KMS-11 (cell line): ENCODE data around the gene HAT1.

ENCODE experiments used
- H2AFZ ChIP-seq: fragments of 200-600 bp; sonication (generic); 2 replicates; pipeline ENCODE4 v1.6.1; 2016; ENCODE audit warnings: antibody characterized with exemption, mixed run types, low read depth
- H3K27ac ChIP-seq: fragments of 200-600 bp; sonication (generic); 2 replicates; pipeline ENCODE4 v1.6.1; 2016; ENCODE audit warnings: mild to moderate bottlenecking, mixed run types
- H3K27me3 ChIP-seq: fragments of 200-600 bp; sonication (generic); 2 replicates; pipeline ENCODE4 v1.6.1; 2017; ENCODE audit warnings: mild to moderate bottlenecking, low read depth, mixed run types, moderate library complexity; ENCODE audit not compliant: insufficient read depth
- H3K36me3 ChIP-seq: fragments of 200-600 bp; sonication (generic); 2 replicates; pipeline ENCODE4 v1.6.1; 2017; ENCODE audit warnings: mild to moderate bottlenecking, mixed run types; ENCODE audit not compliant: insufficient read depth
- H3K4me1 ChIP-seq: fragments of 200-600 bp; sonication (generic); 2 replicates; pipeline ENCODE4 v1.6.1; 2016; ENCODE audit warnings: mild to moderate bottlenecking, low read depth, mixed run types; ENCODE audit not compliant: poor library complexity, severe bottlenecking
- H3K4me2 ChIP-seq: fragments of 200-600 bp; sonication (generic); 2 replicates; pipeline ENCODE4 v1.7.0; 2016; ENCODE audit warnings: mild to moderate bottlenecking, mixed run types
- H3K4me3 ChIP-seq: fragments of 200-600 bp; sonication (generic); IDR thresholded peaks from 2 replicates; pipeline ENCODE4 v1.6.1; 2017; ENCODE audit warnings: low read depth, low read length, mixed read lengths; ENCODE audit not compliant: insufficient read depth
- H3K79me2 ChIP-seq: fragments of 200-600 bp; sonication (generic); 2 replicates; pipeline ENCODE4 v1.6.1; 2016; ENCODE audit warnings: low read depth, mixed run types; ENCODE audit not compliant: insufficient read depth
- H3K9ac ChIP-seq: fragments of 200-600 bp; sonication (generic); 2 replicates; pipeline ENCODE4 v1.6.1; 2016; ENCODE audit warnings: mild to moderate bottlenecking, mixed run types
- H4K20me1 ChIP-seq: fragments of 200-600 bp; sonication (generic); 2 replicates; pipeline ENCODE4 v1.6.1; 2016; ENCODE audit warnings: mild to moderate bottlenecking, mixed run types; ENCODE audit not compliant: insufficient read depth
- CTCF ChIP-seq: fragments of 200-600 bp; sonication (generic); conservative IDR thresholded peaks from 2 replicates; pipeline ENCODE4 v1.6.1; 2017; ENCODE audit warnings: low read depth, mild to moderate bottlenecking, antibody characterized with exemption, low read length, moderate library complexity, mixed read lengths

HAT1 gene

DNA sequence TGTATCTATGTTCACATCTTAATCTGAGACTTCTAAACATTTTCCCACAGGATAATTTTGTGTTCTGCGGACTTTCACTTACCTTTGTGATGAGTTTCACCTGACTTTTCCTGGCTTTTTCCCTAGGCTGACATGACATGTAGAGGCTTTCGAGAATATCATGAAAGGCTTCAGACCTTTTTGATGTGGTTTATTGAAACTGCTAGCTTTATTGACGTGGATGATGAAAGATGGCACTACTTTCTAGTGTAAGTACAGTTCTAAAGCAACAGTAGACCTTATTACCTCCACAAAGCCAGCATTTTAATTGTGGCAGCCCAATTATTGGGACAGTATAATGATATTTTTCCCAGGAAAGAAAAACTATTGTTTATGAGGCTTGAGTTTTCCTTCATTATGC, 43.4 kb downstream of the HAT1 start:
- Histone ChIP-seq H3K4me2 (no peak overlapping the region), H3K4me1 (no peaks in the 10 kb centered on the region), H3K36me3 (peaks cover 5% of the 10 kb centered on the region; the same call in 1 of the 2 replicates), H2AFZ (no peak overlapping the region), H3K27me3 (no peaks in the 10 kb centered on the region), H3K27ac (no peak overlapping the region), H4K20me1 (no peaks in the 10 kb centered on the region), H3K4me3 (no peak overlapping the region), H3K79me2 (no peaks in the 10 kb centered on the region), H3K9ac (no peak overlapping the region)
- no peak for TF ChIP-seq CTCF

DNA sequence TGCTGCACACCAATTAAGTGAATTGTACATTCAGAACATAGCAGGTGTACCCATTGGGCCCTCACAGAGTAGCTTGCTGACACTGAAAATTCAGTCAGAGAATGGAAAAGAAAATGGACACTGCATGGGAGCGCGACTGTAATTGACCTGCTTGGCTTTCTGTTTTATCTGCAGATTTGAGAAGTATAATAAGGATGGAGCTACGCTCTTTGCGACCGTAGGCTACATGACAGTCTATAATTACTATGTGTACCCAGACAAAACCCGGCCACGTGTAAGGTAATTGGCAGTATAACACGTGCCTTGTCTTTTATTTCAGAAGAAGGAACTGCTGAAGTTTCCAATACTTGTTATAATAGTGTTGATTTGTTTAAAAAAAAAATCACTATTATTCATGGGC, 44.0 kb downstream of the HAT1 start:
- no peaks in the 10 kb centered on the region for H4K20me1 ChIP-seq
- H3K4me3 ChIP-seq = no peak overlapping the region
- peaks cover 5% of the 10 kb centered on the region; the same call in 1 of the 2 replicates for H3K36me3 ChIP-seq
- no peak for TF ChIP-seq CTCF
- no peak overlapping the region for H2AFZ ChIP-seq
- H3K79me2 ChIP-seq = no peaks in the 10 kb centered on the region
- no peak overlapping the region for H3K9ac ChIP-seq
- no peaks in the 10 kb centered on the region for H3K27me3 ChIP-seq
- no peaks in the 10 kb centered on the region for H3K4me1 ChIP-seq
- H3K4me2 ChIP-seq = no peak overlapping the region
- H3K27ac ChIP-seq = no peak overlapping the region

DNA sequence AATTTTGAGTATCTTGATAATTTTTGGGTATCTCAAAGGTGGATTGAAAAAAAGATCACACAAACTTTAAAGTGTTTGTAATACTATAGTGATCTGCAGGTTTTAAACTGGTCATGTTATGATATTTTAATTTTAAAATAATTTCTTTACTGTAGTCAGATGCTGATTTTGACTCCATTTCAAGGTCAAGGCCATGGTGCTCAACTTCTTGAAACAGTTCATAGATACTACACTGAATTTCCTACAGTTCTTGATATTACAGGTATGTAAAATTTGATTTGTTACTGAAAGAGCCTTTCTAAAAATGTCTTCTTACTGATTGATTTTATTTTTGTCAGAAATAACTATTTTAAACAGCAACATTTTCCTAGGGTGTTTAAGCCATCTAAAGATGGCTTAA, 44.4 kb downstream of the HAT1 start:
- Histone ChIP-seq H3K4me1 (no peaks in the 10 kb centered on the region), H2AFZ (no peak overlapping the region), H3K9ac (no peak overlapping the region), H3K4me2 (no peak overlapping the region), H4K20me1 (no peaks in the 10 kb centered on the region), H3K27ac (no peak overlapping the region), H3K79me2 (no peaks in the 10 kb centered on the region), H3K36me3 (peaks cover 5% of the 10 kb centered on the region; the same call in 1 of the 2 replicates), H3K4me3 (no peak overlapping the region), H3K27me3 (no peaks in the 10 kb centered on the region)
- TF ChIP-seq CTCF = no peak

- Histone ChIP-seq H4K20me1 (no peaks in the 10 kb centered on the region), H3K79me2 (no peaks in the 10 kb centered on the region), H3K4me2 (no peak overlapping the region), H3K27me3 (no peaks in the 10 kb centered on the region), H3K4me1 (no peaks in the 10 kb centered on the region), H3K36me3 (peaks cover 5% of the 10 kb centered on the region; the same call in 1 of the 2 replicates), H3K27ac (no peak overlapping the region), H3K9ac (no peak overlapping the region), H3K4me3 (no peak overlapping the region), H2AFZ (no peak overlapping the region)
- TF ChIP-seq CTCF = no peak
Measured at GRCh38 chr2:171968509-171968908, 46.2 kb downstream of the HAT1 start.
